ENCODE results near the gene EYS. TPM values are rescaled to one million over a fixed set of nuclear protein-coding genes. Genes with fewer than 3 reads are reported as not detected.

The EYS gene
- total and polyA plus RNA-seq, 9 of the 15 experiments (the other 6 are each of a cell fraction or from before 2014, with no cell fraction given), result 0.03 to 0.36 (median 0.10) TPM; not detected in 2

DNA sequence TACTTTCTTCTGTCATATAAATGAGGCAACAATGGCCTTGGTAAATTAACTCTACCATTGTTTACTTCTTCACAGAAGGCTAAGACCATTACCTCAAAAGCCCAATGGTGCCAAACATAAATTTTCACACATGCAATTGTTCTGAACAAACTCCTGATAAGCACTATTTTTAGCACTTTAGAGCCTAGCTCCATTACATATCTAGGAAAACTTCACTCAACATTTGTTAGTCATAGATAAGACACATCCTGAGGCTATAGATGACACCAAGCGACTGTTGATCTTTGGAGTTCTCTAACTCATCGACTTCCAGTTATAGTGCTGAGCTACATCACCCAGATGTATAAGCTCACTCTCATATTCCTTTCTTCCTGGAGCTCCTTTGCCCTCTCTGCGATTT is 245.9 kb downstream of the EYS start (continued):
- peak; percentile 68 for TF ChIP-seq DPF2 (IDR thresholded peaks at IDR 0.05)
- TF ChIP-seq ESRRB (CRISPR knock-in tag; IDR thresholded peaks at IDR 0.05; ENCODE audit: borderline replicate concordance), result no peak
- peak; percentile 81 for TF ChIP-seq TCF3 (CRISPR knock-in tag; IDR thresholded peaks at IDR 0.05)
- TF ChIP-seq ZNF696 (CRISPR knock-in tag; conservative IDR thresholded peaks at IDR 0.05), result no peak
- no peak for TF ChIP-seq ZNF41 (CRISPR knock-in tag; conservative IDR thresholded peaks at IDR 0.05)
- no peak for TF ChIP-seq ELF4 (CRISPR knock-in tag; IDR thresholded peaks at IDR 0.05)
- no peak for TF ChIP-seq NR2F6 (CRISPR knock-in tag; IDR thresholded peaks at IDR 0.05)
- no peak for TF ChIP-seq ERF (CRISPR knock-in tag; IDR thresholded peaks at IDR 0.05)
- TF ChIP-seq ZNF232 (CRISPR knock-in tag; IDR thresholded peaks at IDR 0.05), result no peak
- TF ChIP-seq, protein P1, sequence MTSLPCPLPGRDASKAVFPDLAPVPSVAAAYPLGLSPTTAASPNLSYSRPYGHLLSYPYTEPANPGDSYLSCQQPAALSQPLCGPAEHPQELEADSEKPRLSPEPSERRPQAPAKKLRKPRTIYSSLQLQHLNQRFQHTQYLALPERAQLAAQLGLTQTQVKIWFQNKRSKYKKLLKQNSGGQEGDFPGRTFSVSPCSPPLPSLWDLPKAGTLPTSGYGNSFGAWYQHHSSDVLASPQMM (CRISPR knock-in tag; IDR thresholded peaks at IDR 0.05), result no peak
- TF ChIP-seq ASH1L (IDR thresholded peaks at IDR 0.05; ENCODE audit: borderline replicate concordance, low read depth, partially characterized antibody), result no peak
- no peak for TF ChIP-seq HSF4 (CRISPR knock-in tag; IDR thresholded peaks at IDR 0.05; ENCODE audit: borderline replicate concordance)
- 0 out of 2 replicates have a peak, but pooled peaks have one; percentile 24 for TF ChIP-seq LCOR (CRISPR knock-in tag; IDR thresholded peaks at IDR 0.05)
- no peak for TF ChIP-seq XRCC4 (IDR thresholded peaks at IDR 0.05; ENCODE audit: extremely low read depth, insufficient read depth, insufficient read length)
- no peak for TF ChIP-seq BHLHE40 (IDR thresholded peaks at IDR 0.05; ENCODE audit: low read length)
- TF ChIP-seq RAD21 (CRISPR knock-in tag; conservative IDR thresholded peaks at IDR 0.05 in 1 of 2, IDR thresholded peaks at IDR 0.05 in 1 of 2), result no peak
- TF ChIP-seq ZFP30 (CRISPR knock-in tag; IDR thresholded peaks at IDR 0.05; ENCODE audit: borderline replicate concordance), result no peak
- no peak for TF ChIP-seq TBP (optimal IDR thresholded peaks at IDR 0.05; ENCODE audit: low read depth, low read length)
- TF ChIP-seq RCOR1 (IDR thresholded peaks at IDR 0.05; ENCODE audit: borderline replicate concordance in 1 of 2, low read depth in 2 of 2, low read length in 2 of 2), result no peak
- no peak for TF ChIP-seq NFRKB (IDR thresholded peaks at IDR 0.05; ENCODE audit: low read depth)
- no peak for TF ChIP-seq CREM (IDR thresholded peaks at IDR 0.05; ENCODE audit: low read depth)
- TF ChIP-seq NFIX (CRISPR knock-in tag; IDR thresholded peaks at IDR 0.05; ENCODE audit: low read depth), result no peak
- no peak for TF ChIP-seq CHD4 (IDR thresholded peaks at IDR 0.05; ENCODE audit: insufficient read depth, insufficient replicate concordance, low read depth, low read length, poor library complexity, severe bottlenecking)
- TF ChIP-seq MYC (IDR thresholded peaks at IDR 0.05; ENCODE audit: low read depth, low read length), result no peak
- no peak for TF ChIP-seq MYC (CRISPR knock-in tag; IDR thresholded peaks at IDR 0.05; ENCODE audit: borderline replicate concordance, low read depth)
- TF ChIP-seq CEBPG (CRISPR knock-in tag; IDR thresholded peaks at IDR 0.05), result no peak
- TF ChIP-seq CEBPG (tag; conservative IDR thresholded peaks at IDR 0.05 in 1 of 2, IDR thresholded peaks at IDR 0.05 in 1 of 2), result peak in 1 of 2 experiments; percentile 47; a peak in 1 of 4 replicates
- no peak for TF ChIP-seq SRSF9 (IDR thresholded peaks at IDR 0.05; ENCODE audit: borderline replicate concordance, low read depth, low read length)
- peak; percentile 67 for TF ChIP-seq CBFA2T2 (conservative IDR thresholded peaks at IDR 0.05)
- TF ChIP-seq EWSR1 (IDR thresholded peaks at IDR 0.05; ENCODE audit: borderline replicate concordance, low read depth, partially characterized antibody), result no peak
- TF ChIP-seq, protein P2, sequence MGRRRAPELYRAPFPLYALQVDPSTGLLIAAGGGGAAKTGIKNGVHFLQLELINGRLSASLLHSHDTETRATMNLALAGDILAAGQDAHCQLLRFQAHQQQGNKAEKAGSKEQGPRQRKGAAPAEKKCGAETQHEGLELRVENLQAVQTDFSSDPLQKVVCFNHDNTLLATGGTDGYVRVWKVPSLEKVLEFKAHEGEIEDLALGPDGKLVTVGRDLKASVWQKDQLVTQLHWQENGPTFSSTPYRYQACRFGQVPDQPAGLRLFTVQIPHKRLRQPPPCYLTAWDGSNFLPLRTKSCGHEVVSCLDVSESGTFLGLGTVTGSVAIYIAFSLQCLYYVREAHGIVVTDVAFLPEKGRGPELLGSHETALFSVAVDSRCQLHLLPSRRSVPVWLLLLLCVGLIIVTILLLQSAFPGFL (CRISPR knock-in tag; IDR thresholded peaks at IDR 0.05), result no peak
- TF ChIP-seq RBM15 (IDR thresholded peaks at IDR 0.05; ENCODE audit: insufficient read depth, low read length), result no peak
